ENCODE results near the gene PXYLP1. TPM values are rescaled to one million over a fixed set of nuclear protein-coding genes. Genes with fewer than 3 reads are reported as not detected.
A peak's percentile ranks its signal among the peaks of the same experiment; 100 is the strongest.

The PXYLP1 gene
- total and polyA plus RNA-seq, 10 of the 15 experiments (the other 5 are each of a cell fraction or from before 2014, with no cell fraction given): 0.06 to 1.7 (median 0.35) TPM

GRCh38 chr3:141255137-141255845 is 23.7 kb downstream of the PXYLP1 start (continued):
- TF ChIP-seq RELB (IDR thresholded peaks at IDR 0.05; ENCODE audit: low read depth) (no peak), GABPA (IDR thresholded peaks at IDR 0.05; ENCODE audit: low read depth) (no peak), STAT1 (conservative IDR thresholded peaks at IDR 0.05) (no peak), TCF7 (IDR thresholded peaks at IDR 0.05; ENCODE audit: borderline replicate concordance) (no peak), IRF3 (IDR thresholded peaks at IDR 0.05) (no peak)

- no peaks in the 10 kb centered on the region for H3K79me2 ChIP-seq (ENCODE audit: control insufficient read depth, insufficient read depth, low read length)
- H3K36me3 ChIP-seq (ENCODE audit: control insufficient read depth in 2 of 2, insufficient read depth in 2 of 2, low read length in 1 of 2): no peaks in the 10 kb centered on the region
- SMC1A ChIA-PET (ENCODE audit: uncharacterized antibody, unreplicated experiment): no interaction called here
- no peaks in the 10 kb centered on the region for H3K9me3 ChIP-seq (replicated peaks; ENCODE audit: control insufficient read depth, insufficient read depth, low read length)
- no peak overlapping the region for H3K4me2 ChIP-seq (ENCODE audit: control insufficient read depth, insufficient read depth)
- no peaks in the 10 kb centered on the region for H3K4me1 ChIP-seq (ENCODE audit: control insufficient read depth, insufficient read depth, low read length)
- H3K4me3 ChIP-seq: no peak overlapping the region
- DNase-seq (ENCODE audit: low read depth, low spot score) (no peak), FAIRE-seq (no peak), ATAC-seq (peak; percentile 59)
- no peaks in the 10 kb centered on the region for H3K27me3 ChIP-seq (replicated peaks in 1 of 2; ENCODE audit: control insufficient read depth in 2 of 2, insufficient read depth in 2 of 2, low read length in 1 of 2)
- H3K9ac ChIP-seq (ENCODE audit: control insufficient read depth, insufficient read depth, low read length): no peak overlapping the region
- H3K27ac ChIP-seq (ENCODE audit: control insufficient read depth, insufficient read depth): no peak overlapping the region
- intact Hi-C loops (cut with micrococcal nuclease; ENCODE audit: unreplicated experiment): no loop called here
- RAD21 ChIA-PET (ENCODE audit: unreplicated experiment): interaction anchor here (1.4 kb wide), 1 partner anchor 24 kb away, joined by 4 read pairs; the partner anchor contains the start of gene PXYLP1
- POLR2A ChIA-PET: no interaction called here
- no TSS peak for BruUV-seq (replicated peaks)
- CTCF ChIA-PET: interaction anchor here (1.0 to 2.2 kb wide), 2 partner anchors 24 to 51 kb away, joined by 4 to 13 read pairs; partner anchors contain the start of gene PXYLP1
- in situ Hi-C loops (cut with MboI): no loop called here
- no peaks in the 10 kb centered on the region for H4K20me1 ChIP-seq (ENCODE audit: control insufficient read depth, insufficient read depth)
- H2AFZ ChIP-seq (ENCODE audit: control insufficient read depth, low read depth, low read length): no peak overlapping the region
- TF ChIP-seq ETV6 (conservative IDR thresholded peaks at IDR 0.05 in 1 of 2, IDR thresholded peaks at IDR 0.05 in 1 of 2; ENCODE audit: borderline replicate concordance in 1 of 2, low read depth in 1 of 2) (no peak), HSF1 (IDR thresholded peaks at IDR 0.05; ENCODE audit: low read depth, low read length) (no peak), CTCF (IDR thresholded peaks at IDR 0.05 in 2 of 3, conservative IDR thresholded peaks at IDR 0.05 in 1 of 3; ENCODE audit: control insufficient read depth in 2 of 3, extremely low read depth in 1 of 3, insufficient read depth in 1 of 3, low read depth in 3 of 3, low read length in 3 of 3) (peak; percentile 22 to 32 (median 23); a peak in 3 of 6 replicates), ZNF217 (IDR thresholded peaks at IDR 0.05) (no peak)
- 50% methylated on average over 6 of the region's 6 CpGs for WGBS (ENCODE audit: insufficient coverage, insufficient replicate concordance, low lambda C conversion rate, missing lambda C conversion rate)
Measured at GRCh38 chr3:141255846-141256261, 24.2 kb downstream of the PXYLP1 start.

Measured in GM12878 (cell line).